Large intestine (tissue), 3 donors: Measurements from ENCODE around the gene DPM3. TPM values are rescaled to one million over a fixed set of nuclear protein-coding genes. Genes with fewer than 3 reads are reported as not detected.

Experiments used
- DNase-seq, 2 donors: peaks; one replicate each; pipeline versions ENCODE4 v3.0.0 to v3.0.0-alpha.2; 2013
- H3K27ac ChIP-seq: one replicate; pipeline ENCODE4 v1.5.1; 2013; ENCODE audit warnings: low read length
- H3K27me3 ChIP-seq: 2 replicates; pipeline ENCODE4 v1.6.1; 2013; ENCODE audit warnings: low read length; ENCODE audit not compliant: control insufficient read depth, insufficient read depth
- H3K36me3 ChIP-seq: 2 replicates; pipeline ENCODE4 v1.6.1; 2013; ENCODE audit warnings: low read length; ENCODE audit not compliant: control insufficient read depth, insufficient read depth
- H3K4me1 ChIP-seq: one replicate; pipeline ENCODE4 v1.6.1; 2013; ENCODE audit warnings: low read length; ENCODE audit not compliant: control insufficient read depth, insufficient read depth
- H3K4me3 ChIP-seq: one replicate; pipeline ENCODE4 v1.5.1; 2013; ENCODE audit warnings: low read length
- H3K9me3 ChIP-seq: one replicate; pipeline ENCODE4 v1.6.1; 2013; ENCODE audit warnings: mild to moderate bottlenecking, low read depth, low read length, moderate library complexity; ENCODE audit not compliant: control insufficient read depth
- WGBS: methylation state at CpG from one replicate; pipeline ENCODE4 v1.1.5; 2013; ENCODE audit warnings: low lambda C conversion rate; ENCODE audit not compliant: insufficient coverage; 5-methylcytosine and 5-hydroxymethylcytosine counted together
- polyA plus RNA-seq: library from polyadenylated mRNA; unstranded; fragments of 120-200 nt; gene quantifications from one replicate; pipeline ENCODE4 v1.2.1, GENCODE V29; 2013

The DPM3 gene
- polyA plus RNA-seq, 1 donor, result 59.1 TPM

GRCh38 chr1:155184835-155185782 lies 44.8 kb upstream of the DPM3 start:
- no peaks in the 10 kb centered on the region for H3K9me3 ChIP-seq
- H3K4me1 ChIP-seq, result peaks cover 26% of the 10 kb centered on the region
- WGBS, result no CpG with 5 or more reads among the region's 21 CpGs
- peak overlapping the region; percentile 7 for H3K27ac ChIP-seq
- DNase-seq, result peak in 1 of 2 donors; percentile 40
- H3K4me3 ChIP-seq, result no peak overlapping the region
- H3K27me3 ChIP-seq, result no peaks in the 10 kb centered on the region
- H3K36me3 ChIP-seq, result no peaks in the 10 kb centered on the region

DNA sequence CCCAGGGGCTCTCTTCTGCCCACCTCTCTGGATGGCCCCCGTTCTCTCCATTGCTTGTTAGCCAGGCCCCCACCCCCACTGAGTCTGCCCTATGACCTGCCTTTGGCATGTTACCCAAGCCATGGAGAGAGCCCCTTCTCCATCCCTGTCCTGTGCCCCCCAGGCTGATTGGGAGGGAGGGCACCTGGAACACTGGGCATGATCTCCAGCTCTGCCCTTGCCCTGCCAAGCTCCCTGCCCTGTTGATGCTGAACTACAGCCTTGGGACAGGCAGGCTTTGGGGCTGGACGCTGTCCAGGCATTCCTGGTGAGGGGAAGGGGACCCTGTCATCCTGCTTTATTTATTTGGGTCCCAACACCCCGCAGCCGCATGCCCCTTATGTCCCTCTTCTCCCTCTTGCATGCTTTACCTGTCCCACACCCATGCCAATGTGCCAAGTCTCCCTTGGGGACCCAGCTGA lies 44.0 kb upstream of the DPM3 start:
- Histone ChIP-seq H3K9me3 (no peaks in the 10 kb centered on the region), H3K36me3 (no peaks in the 10 kb centered on the region), H3K4me3 (no peak overlapping the region), H3K27ac (no peak overlapping the region), H3K4me1 (peaks cover 26% of the 10 kb centered on the region), H3K27me3 (no peaks in the 10 kb centered on the region)
- no peak for DNase-seq
- WGBS, result no CpG with 5 or more reads among the region's 4 CpGs

DNA sequence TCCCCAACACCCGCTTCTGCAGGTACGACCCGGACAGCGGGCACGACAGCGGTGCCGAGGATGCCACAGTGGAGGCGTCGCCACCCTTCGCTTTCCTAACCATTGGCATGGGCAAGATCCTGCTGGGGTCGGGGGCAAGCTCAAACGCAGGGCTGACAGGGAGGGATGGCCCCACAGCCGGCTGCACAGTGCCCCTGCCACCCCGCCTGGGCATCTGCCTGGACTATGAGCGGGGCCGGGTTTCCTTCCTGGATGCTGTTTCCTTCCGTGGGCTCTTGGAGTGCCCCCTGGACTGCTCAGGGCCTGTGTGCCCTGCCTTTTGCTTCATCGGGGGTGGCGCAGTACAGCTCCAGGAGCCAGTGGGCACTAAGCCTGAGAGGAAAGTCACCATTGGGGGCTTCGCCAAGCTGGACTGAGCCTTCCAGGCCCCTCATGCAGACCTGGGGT lies 43.5 kb upstream of the DPM3 start:
- Histone ChIP-seq H3K27me3 (no peaks in the 10 kb centered on the region), H3K36me3 (no peaks in the 10 kb centered on the region), H3K4me3 (no peak overlapping the region), H3K9me3 (no peaks in the 10 kb centered on the region), H3K4me1 (peaks cover 31% of the 10 kb centered on the region), H3K27ac (no peak overlapping the region)
- no CpG with 5 or more reads among the region's 20 CpGs for WGBS
- no peak for DNase-seq

DNA sequence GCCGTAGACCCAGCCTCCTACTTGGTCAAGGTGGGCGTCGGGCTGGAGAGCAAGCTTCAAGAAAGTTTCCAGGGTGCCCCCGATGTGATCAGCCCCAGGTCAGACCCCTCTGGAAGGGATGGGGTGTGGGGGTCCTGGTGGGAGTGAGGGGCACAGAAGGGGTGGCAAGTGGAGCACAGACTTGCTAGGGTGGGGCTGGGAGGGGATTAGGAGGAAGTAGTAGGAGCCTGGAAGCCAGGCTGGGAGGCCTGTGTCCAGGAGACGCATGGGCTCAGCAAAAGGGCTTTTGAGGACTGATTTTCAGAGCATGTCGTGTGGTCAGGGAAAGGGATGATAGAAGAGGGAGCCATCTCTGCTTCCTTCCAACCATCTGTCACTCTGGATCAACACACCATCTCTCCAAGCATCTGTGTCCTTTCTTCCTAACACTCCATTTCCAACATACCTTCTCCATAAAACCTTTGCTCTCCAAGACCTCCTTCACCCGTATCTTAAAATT lies 41.8 kb upstream of the DPM3 start:
- Histone ChIP-seq H3K9me3 (no peaks in the 10 kb centered on the region), H3K4me1 (peaks cover 30% of the 10 kb centered on the region), H3K36me3 (no peaks in the 10 kb centered on the region), H3K27ac (no peak overlapping the region), H3K27me3 (no peaks in the 10 kb centered on the region), H3K4me3 (no peak overlapping the region)
- no CpG with 5 or more reads among the region's 7 CpGs for WGBS
- DNase-seq, result no peak

DNA sequence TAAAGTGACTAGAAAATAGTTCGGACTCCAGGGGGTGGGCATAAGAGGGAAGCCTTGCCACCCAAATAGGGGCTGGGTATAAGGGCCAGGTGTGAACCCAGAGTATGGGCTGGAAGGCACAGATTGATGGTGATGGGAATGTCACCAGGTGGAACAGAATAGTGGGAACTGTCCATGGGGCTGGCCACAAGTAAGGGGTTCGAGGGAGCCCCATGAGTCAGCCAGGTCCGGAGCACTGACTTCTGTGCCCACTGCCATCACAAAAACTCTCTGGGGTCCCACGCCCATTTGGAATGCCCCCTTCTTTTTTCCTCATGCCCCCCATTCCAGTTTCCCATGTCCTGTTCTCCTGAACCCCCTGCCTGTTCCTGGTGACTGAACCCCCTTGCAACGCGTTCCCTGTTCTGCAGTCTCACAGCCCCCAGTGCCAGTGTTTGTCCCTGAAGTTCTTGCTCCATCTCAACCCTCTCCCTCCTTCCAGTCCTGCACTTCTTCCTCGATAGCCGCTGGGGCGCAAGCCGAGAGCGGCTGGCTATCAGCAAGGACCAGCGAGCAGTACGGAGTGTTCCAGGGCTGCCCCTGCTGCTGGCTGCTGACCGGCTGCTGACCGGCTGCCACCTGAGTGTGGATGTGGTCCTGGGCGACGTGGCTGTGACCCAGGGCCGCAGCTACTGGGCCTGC lies 41.2 kb upstream of the DPM3 start:
- Histone ChIP-seq H3K4me1 (peaks cover 28% of the 10 kb centered on the region), H3K27ac (no peak overlapping the region), H3K27me3 (no peaks in the 10 kb centered on the region), H3K36me3 (no peaks in the 10 kb centered on the region), H3K9me3 (no peaks in the 10 kb centered on the region), H3K4me3 (no peak overlapping the region)
- DNase-seq, result no peak
- 100% methylated on average over 1 of the region's 18 CpGs for WGBS

GRCh38 chr1:155179112-155180031 lies 39.0 kb upstream of the DPM3 start:
- Histone ChIP-seq H3K4me3 (no peak overlapping the region), H3K4me1 (peaks cover 10% of the 10 kb centered on the region), H3K36me3 (no peaks in the 10 kb centered on the region), H3K27ac (no peak overlapping the region), H3K27me3 (peaks cover 12% of the 10 kb centered on the region), H3K9me3 (no peaks in the 10 kb centered on the region)
- no CpG with 5 or more reads among the region's 31 CpGs for WGBS
- peak in 1 of 2 donors; percentile 1 for DNase-seq

DNA sequence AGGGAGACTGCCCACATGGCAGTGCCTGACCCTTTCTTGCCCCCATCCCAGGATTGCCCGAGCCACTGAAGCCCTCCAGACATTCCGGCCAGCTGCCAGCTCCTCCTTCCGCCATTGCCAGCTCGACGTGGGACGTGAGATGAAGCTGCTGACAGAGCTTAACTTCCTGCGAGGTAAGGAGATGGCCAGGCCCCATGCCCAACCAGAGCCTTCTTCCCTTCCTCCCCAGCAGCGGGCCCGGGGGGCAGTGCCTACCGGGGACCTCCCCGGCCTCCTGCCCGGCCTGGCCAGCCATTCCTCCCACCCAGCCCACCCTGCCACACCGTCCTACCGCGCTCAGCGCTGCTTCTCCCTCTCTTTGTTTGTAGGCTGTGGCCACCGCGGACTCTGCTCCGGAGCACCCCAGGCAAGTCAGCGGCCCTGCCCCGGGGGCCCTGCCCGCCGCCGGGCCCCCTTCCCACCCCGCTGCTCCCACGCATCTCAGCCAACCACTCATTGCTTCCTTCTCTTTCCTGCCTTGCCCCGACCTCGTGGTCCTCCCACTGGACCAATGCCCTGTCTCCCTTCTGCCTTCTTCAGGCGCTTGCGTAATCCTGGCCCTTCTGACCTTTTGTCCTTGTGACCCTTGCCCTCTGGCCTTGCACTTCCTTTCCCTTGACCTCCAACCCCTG lies 38.2 kb upstream of the DPM3 start:
- Histone ChIP-seq H3K27ac (no peak overlapping the region), H3K4me1 (peaks cover 10% of the 10 kb centered on the region), H3K4me3 (no peak overlapping the region), H3K27me3 (peaks cover 20% of the 10 kb centered on the region), H3K9me3 (no peaks in the 10 kb centered on the region), H3K36me3 (no peaks in the 10 kb centered on the region)
- peak in 1 of 2 donors; percentile 9 for DNase-seq
- no CpG with 5 or more reads among the region's 30 CpGs for WGBS

DNA sequence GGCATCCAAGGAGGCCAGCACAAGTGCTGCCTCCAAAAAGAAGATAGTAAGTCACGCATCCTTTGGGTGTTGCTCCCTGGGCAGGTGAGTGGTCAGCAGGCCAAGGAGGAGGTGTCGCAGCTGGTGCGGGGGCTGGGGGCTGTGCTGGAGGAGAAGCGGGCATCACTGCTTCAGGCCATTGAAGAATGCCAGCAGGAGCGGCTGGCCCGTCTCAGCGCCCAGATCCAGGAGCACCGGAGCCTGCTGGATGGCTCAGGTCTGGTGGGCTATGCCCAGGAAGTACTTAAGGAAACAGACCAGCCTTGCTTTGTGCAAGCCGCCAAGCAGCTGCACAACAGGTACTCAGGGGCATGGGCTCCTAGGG lies 37.6 kb upstream of the DPM3 start:
- peak in 1 of 2 donors; percentile 0 for DNase-seq
- peaks cover 10% of the 10 kb centered on the region for H3K4me1 ChIP-seq
- H3K4me3 ChIP-seq, result no peak overlapping the region
- H3K27me3 ChIP-seq, result peaks cover 23% of the 10 kb centered on the region
- H3K36me3 ChIP-seq, result no peaks in the 10 kb centered on the region
- no CpG with 5 or more reads among the region's 9 CpGs for WGBS
- H3K27ac ChIP-seq, result no peak overlapping the region
- no peaks in the 10 kb centered on the region for H3K9me3 ChIP-seq

DNA sequence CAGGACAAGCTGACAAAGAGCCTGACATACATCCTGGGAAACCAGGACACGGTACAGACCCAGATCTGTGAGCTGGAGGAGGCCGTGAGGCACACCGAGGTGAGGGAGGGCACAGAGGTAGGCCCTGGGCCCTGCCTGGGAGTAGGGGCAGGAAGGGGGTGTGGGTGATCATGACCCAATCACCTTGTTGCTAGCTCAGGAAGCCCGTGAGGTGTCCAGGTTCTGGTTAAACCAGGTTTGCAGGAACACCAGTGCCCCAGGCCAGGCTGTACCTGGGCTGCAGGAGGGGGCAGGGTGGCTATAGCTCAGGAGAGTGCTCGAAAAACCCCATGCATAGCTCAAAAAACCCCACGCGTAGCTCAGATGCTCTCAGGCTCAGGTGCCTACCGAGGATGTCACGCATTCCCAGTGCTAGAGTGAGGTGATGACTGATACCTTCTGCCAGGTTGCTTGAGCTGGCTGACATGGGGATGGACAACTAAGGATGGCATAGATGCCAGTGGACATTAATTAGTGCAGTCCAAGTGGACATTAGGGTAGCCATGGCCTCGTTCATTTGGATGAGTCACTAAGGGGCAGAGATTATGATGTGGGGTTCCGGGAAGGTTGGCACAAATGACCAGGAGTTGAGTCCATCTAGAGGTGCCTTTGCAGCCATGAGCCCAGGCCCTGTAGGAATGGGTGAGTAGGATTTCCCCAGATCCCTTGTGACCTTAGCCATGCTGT lies 37.0 kb upstream of the DPM3 start:
- Histone ChIP-seq H3K4me1 (peaks cover 11% of the 10 kb centered on the region), H3K27ac (no peak overlapping the region), H3K27me3 (peaks cover 23% of the 10 kb centered on the region), H3K4me3 (no peak overlapping the region), H3K36me3 (no peaks in the 10 kb centered on the region), H3K9me3 (no peaks in the 10 kb centered on the region)
- WGBS, result no CpG with 5 or more reads among the region's 11 CpGs
- DNase-seq, result no peak
